ENCODE measurements around the gene LRIG2. TPM values are rescaled to one million over a fixed set of nuclear protein-coding genes. Genes with fewer than 3 reads are reported as not detected.

The LRIG2 gene
- total RNA-seq, 1 experiment from 2014 or later: 14.8 TPM

DNA sequence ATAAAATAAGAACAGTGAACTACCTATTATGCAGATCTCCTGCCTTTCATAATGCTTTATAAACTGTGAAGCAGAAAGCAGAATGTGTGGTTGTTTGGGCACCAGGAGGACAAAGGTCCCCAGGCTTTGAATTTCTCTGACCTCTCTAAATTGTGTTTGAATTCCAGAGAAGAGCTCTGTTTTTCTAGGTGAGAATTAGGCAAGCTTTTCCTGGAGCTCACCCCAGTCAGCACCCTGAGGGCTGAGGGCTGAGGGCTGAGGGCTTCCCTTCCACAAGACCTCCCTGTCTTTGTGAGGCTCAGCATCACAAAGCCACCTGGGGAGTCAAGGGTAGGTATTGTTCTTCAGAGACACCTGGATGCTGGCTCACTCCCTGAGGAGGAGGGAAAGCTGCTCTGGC, 45.5 kb upstream of the LRIG2 start:
- DNase-seq (ENCODE audit: low spot score): no peak
- Histone ChIP-seq H3K9me3 (ENCODE audit: low read depth, low read length, poor library complexity, severe bottlenecking) (no peaks in the 10 kb centered on the region), H3K4me3 (ENCODE audit: low read depth, low read length, poor library complexity, severe bottlenecking) (no peak overlapping the region), H3K27me3 (replicated peaks; ENCODE audit: insufficient read depth, low read depth, low read length, poor library complexity) (no peaks in the 10 kb centered on the region), H3K36me3 (ENCODE audit: insufficient read depth, low read length, poor library complexity, severe bottlenecking) (no peaks in the 10 kb centered on the region), H3K4me1 (ENCODE audit: insufficient read depth, low read length, poor library complexity, severe bottlenecking) (no peaks in the 10 kb centered on the region), H3K27ac (ENCODE audit: low read depth, low read length, poor library complexity, severe bottlenecking) (no peak overlapping the region)
- CTCF ChIA-PET: no interaction called here
- intact Hi-C loops (cut with micrococcal nuclease; ENCODE audit: unreplicated experiment): no loop called here
- POLR2A ChIA-PET (ENCODE audit: low non-redundant PET): no interaction called here
- no peak for TF ChIP-seq EZH2 (IDR thresholded peaks at IDR 0.05; ENCODE audit: borderline replicate concordance, low read depth, low read length, poor library complexity, severe bottlenecking)
- TF ChIP-seq CTCF (conservative IDR thresholded peaks at IDR 0.05; ENCODE audit: low read depth, low read length): no peak
- no TSS peak for BruUV-seq (replicated peaks)

GRCh38 chr1:113029822-113030221, 43.2 kb upstream of the LRIG2 start:
- BruUV-seq (replicated peaks): no TSS peak
- H3K4me1 ChIP-seq (ENCODE audit: insufficient read depth, low read length, poor library complexity, severe bottlenecking): no peaks in the 10 kb centered on the region
- H3K4me3 ChIP-seq (ENCODE audit: low read depth, low read length, poor library complexity, severe bottlenecking): no peak overlapping the region
- H3K36me3 ChIP-seq (ENCODE audit: insufficient read depth, low read length, poor library complexity, severe bottlenecking): no peaks in the 10 kb centered on the region
- no peak overlapping the region for H3K27ac ChIP-seq (ENCODE audit: low read depth, low read length, poor library complexity, severe bottlenecking)
- TF ChIP-seq EZH2 (IDR thresholded peaks at IDR 0.05; ENCODE audit: borderline replicate concordance, low read depth, low read length, poor library complexity, severe bottlenecking): no peak
- no peak for TF ChIP-seq CTCF (conservative IDR thresholded peaks at IDR 0.05; ENCODE audit: low read depth, low read length)
- POLR2A ChIA-PET (ENCODE audit: low non-redundant PET): interaction anchor here (0.7 kb wide), 1 partner anchor 92 kb away, joined by 5 read pairs; no protein-coding TSS in a partner anchor
- no peaks in the 10 kb centered on the region for H3K9me3 ChIP-seq (ENCODE audit: low read depth, low read length, poor library complexity, severe bottlenecking)
- intact Hi-C loops (cut with micrococcal nuclease; ENCODE audit: unreplicated experiment): no loop called here
- H3K27me3 ChIP-seq (replicated peaks; ENCODE audit: insufficient read depth, low read depth, low read length, poor library complexity): no peaks in the 10 kb centered on the region
- CTCF ChIA-PET: no interaction called here
- DNase-seq (ENCODE audit: low spot score): no peak

- CTCF ChIA-PET: no interaction called here
- TF ChIP-seq CTCF (conservative IDR thresholded peaks at IDR 0.05; ENCODE audit: low read depth, low read length): no peak
- no TSS peak for BruUV-seq (replicated peaks)
- H3K4me1 ChIP-seq (ENCODE audit: insufficient read depth, low read length, poor library complexity, severe bottlenecking): no peaks in the 10 kb centered on the region
- POLR2A ChIA-PET (ENCODE audit: low non-redundant PET): no interaction called here
- H3K27me3 ChIP-seq (replicated peaks; ENCODE audit: insufficient read depth, low read depth, low read length, poor library complexity): no peaks in the 10 kb centered on the region
- no peak overlapping the region for H3K27ac ChIP-seq (ENCODE audit: low read depth, low read length, poor library complexity, severe bottlenecking)
- intact Hi-C loops (cut with micrococcal nuclease; ENCODE audit: unreplicated experiment): no loop called here
- DNase-seq (ENCODE audit: low spot score): no peak
- no peaks in the 10 kb centered on the region for H3K36me3 ChIP-seq (ENCODE audit: insufficient read depth, low read length, poor library complexity, severe bottlenecking)
- H3K4me3 ChIP-seq (ENCODE audit: low read depth, low read length, poor library complexity, severe bottlenecking): no peak overlapping the region
- no peaks in the 10 kb centered on the region for H3K9me3 ChIP-seq (ENCODE audit: low read depth, low read length, poor library complexity, severe bottlenecking)
Measured at GRCh38 chr1:113031171-113031933, 41.6 kb upstream of the LRIG2 start.

Data from A673 (cell line).